Measurements from ENCODE around the gene APRT. TPM values are rescaled to one million over a fixed set of nuclear protein-coding genes. Genes with fewer than 3 reads are reported as not detected.

Gene APRT
- total and polyA plus RNA-seq, 9 of the 15 experiments (the other 6 are each of a cell fraction or from before 2014, with no cell fraction given) = 41.7 to 409 (median 146) TPM

- TF ChIP-seq CTCF (IDR thresholded peaks at IDR 0.05 in 2 of 3, conservative IDR thresholded peaks at IDR 0.05 in 1 of 3; ENCODE audit: insufficient read depth in 2 of 3, low read depth in 1 of 3, low read length in 3 of 3) = peak; percentile 67 to 89 (median 84)
- no peak for TF ChIP-seq CEBPG (CRISPR knock-in tag; IDR thresholded peaks at IDR 0.05)
- no peak for TF ChIP-seq CEBPG (tag; conservative IDR thresholded peaks at IDR 0.05 in 1 of 2, IDR thresholded peaks at IDR 0.05 in 1 of 2)
- TF ChIP-seq ZNF512 (tag; IDR thresholded peaks at IDR 0.05) = no peak
- no peak for TF ChIP-seq ZNF717 (CRISPR knock-in tag; IDR thresholded peaks at IDR 0.05)
- TF ChIP-seq DACH1 (IDR thresholded peaks at IDR 0.05; ENCODE audit: partially characterized antibody) = no peak
- TF ChIP-seq MTA3 (IDR thresholded peaks at IDR 0.05; ENCODE audit: borderline replicate concordance) = peak; percentile 95
- TF ChIP-seq RBBP5 (IDR thresholded peaks at IDR 0.05; ENCODE audit: borderline replicate concordance, insufficient read depth, low read length, poor library complexity, severe bottlenecking) = no peak
- TF ChIP-seq BDP1 (IDR thresholded peaks at IDR 0.05; ENCODE audit: insufficient read depth, insufficient read length) = no peak
- TF ChIP-seq ZNF347 (CRISPR knock-in tag; IDR thresholded peaks at IDR 0.05; ENCODE audit: low read depth) = no peak
- TF ChIP-seq SREBF2 (CRISPR knock-in tag; IDR thresholded peaks at IDR 0.05) = no peak
- no peak for TF ChIP-seq CLOCK (CRISPR knock-in tag; IDR thresholded peaks at IDR 0.05; ENCODE audit: borderline replicate concordance)
- TF ChIP-seq BRD4 (IDR thresholded peaks at IDR 0.05) = no peak; the same call in 1 of the 2 replicates
- TF ChIP-seq ZNF76 (CRISPR knock-in tag; IDR thresholded peaks at IDR 0.05; ENCODE audit: borderline replicate concordance) = no peak
- TF ChIP-seq PREB (CRISPR knock-in tag; IDR thresholded peaks at IDR 0.05) = no peak
- peak; percentile 61; the same call in 1 of the 2 replicates for TF ChIP-seq FOXK1 (CRISPR knock-in tag; IDR thresholded peaks at IDR 0.05; ENCODE audit: borderline replicate concordance)
- TF ChIP-seq POLR2B (IDR thresholded peaks at IDR 0.05; ENCODE audit: low read depth, partially characterized antibody) = peak; percentile 54
- no peak for TF ChIP-seq OTX1 (CRISPR knock-in tag; IDR thresholded peaks at IDR 0.05)
Measured at GRCh38 chr16:88811769-88812512, at the start of gene APRT (continued).
